Chondrocyte (in vitro differentiated cells): ENCODE measurements around the gene PGAP6. TPM values are rescaled to one million over a fixed set of nuclear protein-coding genes. Genes with fewer than 3 reads are reported as not detected.

Source experiments
- DNase-seq: peaks from one replicate; pipeline ENCODE4 v3.0.0; 2021; ENCODE audit warnings: mixed read lengths, low spot score
- H3K27ac Mint-ChIP-seq: one replicate; pipeline ENCODE4 v1.8.0; 2021; ENCODE audit warnings: mild to moderate bottlenecking, moderate library complexity, mixed read lengths; ENCODE audit not compliant: unreplicated experiment
- H3K27me3 Mint-ChIP-seq: 2 replicates; pipeline ENCODE4 v1.8.0; 2021; ENCODE audit warnings: low read depth, mixed read lengths
- H3K36me3 Mint-ChIP-seq: 2 replicates; pipeline ENCODE4 v1.8.0; 2021; ENCODE audit warnings: low read depth, mixed read lengths
- H3K4me1 Mint-ChIP-seq: 2 replicates; pipeline ENCODE4 v1.8.0; 2021; ENCODE audit warnings: low read depth, mild to moderate bottlenecking, mixed read lengths
- H3K4me3 Mint-ChIP-seq: one replicate; pipeline ENCODE4 v1.8.0; 2021; ENCODE audit warnings: mild to moderate bottlenecking, moderate library complexity, mixed read lengths; ENCODE audit not compliant: unreplicated experiment
- H3K9me3 Mint-ChIP-seq: 2 replicates; pipeline ENCODE4 v1.8.0; 2021; ENCODE audit warnings: low read depth, mixed read lengths
- CTCF ChIP-seq: fragments of 200-600 bp; sonication (generic); IDR thresholded peaks from 2 replicates; pipeline ENCODE4 v1.5.0; 2021; ENCODE audit warnings: antibody characterized with exemption, mild to moderate bottlenecking, moderate library complexity
- total RNA-seq: library from RNA; stranded (reverse); gene quantifications from 3 replicates; pipeline ENCODE4 v1.2.1, GENCODE V29; 2021

The PGAP6 gene
- total RNA-seq, 1 donor from 2014 or later, result 61.2 TPM

DNA sequence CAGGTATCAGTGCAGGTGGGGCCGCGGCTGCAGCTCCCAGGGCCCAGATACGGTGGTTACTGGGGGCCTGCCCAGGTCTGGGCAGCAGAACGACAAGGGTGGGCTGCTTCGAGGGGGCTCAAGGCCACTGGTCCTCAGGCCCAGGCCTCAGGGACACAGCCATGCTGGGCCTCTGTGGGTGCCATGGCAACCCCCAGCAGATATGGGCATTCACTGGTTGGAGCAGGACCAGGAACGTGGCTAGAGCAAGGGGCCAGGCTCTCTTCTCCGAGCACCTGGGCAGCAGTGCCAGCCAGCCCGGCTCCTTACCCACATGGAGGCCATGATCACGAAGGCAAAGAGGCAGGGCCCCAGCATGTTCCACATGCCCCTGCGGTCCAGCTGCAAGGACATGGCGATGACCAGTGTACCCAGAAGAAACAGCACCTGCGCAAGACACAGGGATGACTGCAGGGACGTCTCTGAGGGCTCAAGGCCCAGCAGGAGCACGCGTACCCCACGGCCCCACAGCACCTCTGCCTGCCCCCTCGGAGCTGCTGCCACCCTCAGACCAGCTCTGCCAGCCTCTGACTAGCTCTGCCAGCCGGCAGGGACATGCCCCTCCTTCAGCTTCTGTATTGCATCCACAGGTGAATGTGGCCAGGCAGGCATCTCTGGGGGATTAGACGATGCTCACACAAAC lies 9.3 kb downstream of the PGAP6 start:
- H3K27me3 Mint-ChIP-seq, result no peaks in the 10 kb centered on the region
- H3K36me3 Mint-ChIP-seq, result peaks cover 6% of the 10 kb centered on the region
- no peak for DNase-seq
- H3K27ac Mint-ChIP-seq, result no peak overlapping the region
- TF ChIP-seq CTCF, result no peak
- peaks cover 11% of the 10 kb centered on the region for H3K4me1 Mint-ChIP-seq
- no peak overlapping the region for H3K4me3 Mint-ChIP-seq
- no peaks in the 10 kb centered on the region for H3K9me3 Mint-ChIP-seq

GRCh38 chr16:371515-372301 lies 10.1 kb downstream of the PGAP6 start:
- Mint-ChIP-seq H3K4me3 (no peak overlapping the region), H3K27ac (peak overlapping the region; percentile 36), H3K9me3 (no peaks in the 10 kb centered on the region), H3K4me1 (peaks cover 11% of the 10 kb centered on the region), H3K27me3 (no peaks in the 10 kb centered on the region), H3K36me3 (peaks cover 9% of the 10 kb centered on the region)
- no peak for TF ChIP-seq CTCF
- DNase-seq, result no peak

- Mint-ChIP-seq H3K9me3 (no peaks in the 10 kb centered on the region), H3K27ac (peak overlapping the region; percentile 89), H3K36me3 (peaks cover 9% of the 10 kb centered on the region)
Observed at GRCh38 chr16:370979-371514, 10.7 kb downstream of the PGAP6 start.

GRCh38 chr16:370443-370842 lies 11.3 kb downstream of the PGAP6 start, which contains the start of gene MRPL28:
Gene MRPL28 (minus strand): TSS chr16:370538. CDS start chr16:370218, 320 bp downstream.
- Mint-ChIP-seq H3K36me3 (peaks cover 9% of the 10 kb centered on the region), H3K27ac (peak within 1 kb of the TSS; percentile 89), H3K27me3 (no peaks in the 10 kb centered on the region), H3K9me3 (no peaks in the 10 kb centered on the region), H3K4me3 (peak within 1 kb of the TSS; percentile 75), H3K4me1 (peaks cover 11% of the 10 kb centered on the region)
- no peak for TF ChIP-seq CTCF
- peak; percentile 96 for DNase-seq

More at GRCh38 chr16:370979-371514, 10.7 kb downstream of the PGAP6 start:
- no peak for TF ChIP-seq CTCF
- DNase-seq, result no peak
- Mint-ChIP-seq H3K4me3 (peak overlapping the region; percentile 75), H3K4me1 (peaks cover 11% of the 10 kb centered on the region), H3K27me3 (no peaks in the 10 kb centered on the region)

DNA sequence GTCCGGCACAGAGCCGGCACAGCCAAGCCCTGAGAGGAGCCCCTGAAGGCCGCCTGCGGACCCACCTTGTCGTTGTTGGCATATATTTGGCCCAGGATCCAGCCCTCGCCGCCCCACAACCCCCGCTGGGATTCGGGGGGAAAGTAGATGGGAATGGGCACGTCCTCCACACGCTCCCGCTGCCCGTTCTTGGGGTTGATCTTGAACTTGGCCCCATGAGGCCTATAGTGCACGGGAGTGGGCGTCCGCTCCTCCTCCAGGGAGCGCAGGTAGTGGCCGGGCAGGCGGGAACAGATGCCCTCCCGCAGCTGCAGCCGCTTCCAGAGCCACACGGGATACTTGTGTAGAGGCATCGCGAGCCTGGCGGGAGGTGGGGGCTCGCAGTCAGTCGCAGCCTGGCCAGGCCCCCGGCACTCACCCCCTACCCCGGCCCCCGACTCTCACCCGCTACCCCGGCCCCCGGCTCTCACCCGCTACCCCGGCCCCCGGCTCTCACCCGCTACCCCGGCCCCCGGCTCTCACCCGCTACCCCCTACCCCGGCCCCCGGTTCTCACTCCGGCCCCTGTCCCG lies 11.8 kb downstream of the PGAP6 start:
- Mint-ChIP-seq H3K4me1 (peaks cover 11% of the 10 kb centered on the region), H3K36me3 (peaks cover 9% of the 10 kb centered on the region), H3K4me3 (peak overlapping the region; percentile 75), H3K9me3 (no peaks in the 10 kb centered on the region), H3K27ac (no peak overlapping the region), H3K27me3 (no peaks in the 10 kb centered on the region)
- peak; percentile 90 for DNase-seq
- no peak for TF ChIP-seq CTCF
